ENCODE data around the gene AGMO. TPM values are rescaled to one million over a fixed set of nuclear protein-coding genes. Genes with fewer than 3 reads are reported as not detected.

AGMO gene
- total and polyA plus RNA-seq, 2 of the 8 experiments (the other 6 are each of a cell fraction or from before 2014, with no cell fraction given): 0.22 to 0.45 TPM

- no peak for TF ChIP-seq CTCF (IDR thresholded peaks at IDR 0.05; ENCODE audit: control extremely low read depth in 1 of 3, insufficient read depth in 1 of 3, low read depth in 1 of 3, low read length in 3 of 3)
Measured at GRCh38 chr7:15489861-15490260, 72.0 kb downstream of the AGMO start (continued).
